GM21367 (cell line): Measurements from ENCODE around the gene NDST1.

Experiments
- ATAC-seq: cut with Tn5 transposase; IDR thresholded peaks from one replicate; pipeline ENCODE4 v1.9.1; 2021; ENCODE audit not compliant: unreplicated experiment

NDST1 gene

GRCh38 chr5:150521939-150522503, 14.1 kb downstream of the NDST1 start:
- no peak for ATAC-seq

- no peak for ATAC-seq
Measured at GRCh38 chr5:150522504-150523414, 14.8 kb downstream of the NDST1 start.

- peak; percentile 56 for ATAC-seq
Measured at GRCh38 chr5:150523472-150524350, 15.8 kb downstream of the NDST1 start.

GRCh38 chr5:150525163-150525562, 17.2 kb downstream of the NDST1 start:
- ATAC-seq = no peak

GRCh38 chr5:150525781-150526180, 17.9 kb downstream of the NDST1 start:
- ATAC-seq = no peak

- no peak for ATAC-seq
Measured at GRCh38 chr5:150527038-150527437, 19.1 kb downstream of the NDST1 start.

GRCh38 chr5:150527808-150528207, 19.9 kb downstream of the NDST1 start:
- no peak for ATAC-seq

GRCh38 chr5:150528924-150529546, 21.1 kb downstream of the NDST1 start:
- no peak for ATAC-seq

- ATAC-seq = no peak
Measured at GRCh38 chr5:150529555-150529954, 21.6 kb downstream of the NDST1 start.

GRCh38 chr5:150530423-150530822, 22.5 kb downstream of the NDST1 start:
- ATAC-seq = no peak

GRCh38 chr5:150530951-150531588, 23.1 kb downstream of the NDST1 start:
- ATAC-seq = no peak

- ATAC-seq = no peak
Measured at GRCh38 chr5:150531686-150532085, 23.8 kb downstream of the NDST1 start.

- no peak for ATAC-seq
Measured at GRCh38 chr5:150532151-150532550, 24.2 kb downstream of the NDST1 start.

- ATAC-seq = no peak
Measured at GRCh38 chr5:150532996-150533395, 25.1 kb downstream of the NDST1 start.

- no peak for ATAC-seq
Measured at GRCh38 chr5:150534811-150535210, 26.9 kb downstream of the NDST1 start.

GRCh38 chr5:150535611-150536010, 27.7 kb downstream of the NDST1 start:
- ATAC-seq = no peak

- no peak for ATAC-seq
Measured at GRCh38 chr5:150538007-150538917, 30.3 kb downstream of the NDST1 start.

- no peak for ATAC-seq
Measured at GRCh38 chr5:150539206-150539605, 31.3 kb downstream of the NDST1 start.

- no peak for ATAC-seq
Measured at GRCh38 chr5:150540042-150540441, 32.1 kb downstream of the NDST1 start.
